Skin epidermis (tissue), 12 donors: Measurements from ENCODE around the gene PLCE1.
"Not testable (repeated sequence)": the region's sequence is repeated elsewhere in the genome, so short reads cannot be mapped to it uniquely, and the experiment has no call there.

Source experiments
- H3K27ac ChIP-seq, 21 experiments: fragments of 200-600 bp; sonication (generic) in 11 of 21; one replicate each; pipeline ENCODE4 v1.5.0; 2020; ENCODE audit warnings: mild to moderate bottlenecking in 3 of 21, inconsistent platforms in 2 of 21, moderate library complexity in 2 of 21
- H3K4me3 ChIP-seq, 7 experiments: fragments of 200-600 bp; sonication (generic) in 2 of 7; one replicate each; pipeline ENCODE4 v1.5.0; 2020; ENCODE audit warnings: inconsistent platforms in 2 of 7, mild to moderate bottlenecking in 2 of 7, moderate library complexity in 1 of 7

PLCE1 gene

DNA sequence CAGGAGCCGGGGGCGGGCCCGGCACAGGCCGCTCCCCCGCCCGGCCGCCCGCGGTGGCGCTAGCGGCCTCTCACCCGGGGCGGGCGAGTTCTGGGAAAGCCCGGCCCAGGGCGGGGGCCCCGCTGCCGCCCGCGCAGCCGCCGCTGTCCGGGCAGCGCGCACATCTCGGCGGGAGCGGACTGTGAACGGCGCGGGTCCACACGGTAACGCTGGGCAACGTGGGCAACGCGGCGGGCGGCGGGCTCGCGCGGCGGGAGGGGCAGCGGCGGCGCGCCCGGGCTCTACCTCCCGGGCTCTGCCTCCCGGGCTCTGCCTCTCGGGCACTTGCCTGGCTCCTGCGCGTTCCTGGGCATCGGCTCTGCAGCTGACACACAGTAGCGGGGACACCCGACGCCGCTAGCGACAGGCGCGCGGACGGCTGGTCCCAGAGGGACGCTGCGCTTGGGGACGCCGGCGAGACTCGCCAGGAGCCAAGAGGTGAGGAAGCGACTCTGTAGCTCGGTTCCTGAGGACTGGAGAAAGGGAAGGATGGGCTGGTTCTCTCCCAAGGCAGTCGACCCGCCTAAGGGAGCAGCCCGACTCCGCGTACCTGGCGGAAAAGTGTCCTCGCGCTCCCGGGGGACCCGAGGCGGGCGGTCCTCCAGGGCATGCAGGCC, at the start of gene PLCE1:
TSS of gene PLCE1 (plus strand) at position 150 of the 656 bp plus-strand sequence. CDS start 37,116 bp downstream, outside the sequence.
- H3K4me3 ChIP-seq, result peak within 1 kb of the TSS; percentile 18 to 54 (median 38)
- H3K27ac ChIP-seq, result peak within 1 kb of the TSS in 5 of 21 experiments; percentile 39 to 69 (median 50)

DNA sequence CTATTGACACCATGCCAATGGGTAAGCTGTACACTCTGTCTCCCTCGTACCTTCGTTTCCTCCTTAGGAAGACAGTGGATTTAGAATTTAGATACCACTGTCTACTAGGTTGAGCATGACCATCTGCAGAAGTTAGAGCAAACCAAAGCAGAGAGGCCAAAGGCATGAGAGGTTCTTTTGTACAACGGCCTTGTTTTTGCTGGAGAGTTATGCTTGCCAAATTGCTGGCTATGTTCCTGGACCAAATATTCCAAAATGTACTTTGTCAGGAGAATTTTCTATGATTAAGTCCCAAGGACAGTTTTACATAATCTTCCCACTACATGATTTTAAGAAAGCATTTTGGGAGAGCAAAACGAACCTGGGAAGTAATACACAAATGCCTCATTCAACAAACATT, 47.9 kb upstream of the PLCE1 start:
- no peak overlapping the region for H3K27ac ChIP-seq
- H3K4me3 ChIP-seq, result no peak overlapping the region

DNA sequence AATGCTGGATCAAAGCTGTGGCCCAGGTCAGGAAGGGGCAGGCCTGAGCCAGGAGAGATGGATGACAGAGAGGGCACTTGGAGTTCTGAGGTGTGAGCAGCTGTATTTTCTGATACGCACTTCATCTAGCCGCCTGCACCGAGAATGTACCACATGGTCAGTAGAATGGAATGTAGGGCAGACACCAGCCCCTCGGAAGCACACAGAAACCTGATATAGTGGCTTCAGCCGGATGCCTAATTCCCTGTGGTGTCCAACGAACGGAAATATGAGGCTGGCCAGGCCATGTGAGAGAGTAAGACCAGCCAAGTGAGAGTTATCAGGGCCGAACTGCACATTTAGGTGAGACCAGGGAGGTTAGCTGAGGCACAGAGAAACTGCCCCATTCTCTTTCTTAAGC, 46.7 kb upstream of the PLCE1 start:
- no peak overlapping the region for H3K4me3 ChIP-seq
- H3K27ac ChIP-seq, result no peak overlapping the region

DNA sequence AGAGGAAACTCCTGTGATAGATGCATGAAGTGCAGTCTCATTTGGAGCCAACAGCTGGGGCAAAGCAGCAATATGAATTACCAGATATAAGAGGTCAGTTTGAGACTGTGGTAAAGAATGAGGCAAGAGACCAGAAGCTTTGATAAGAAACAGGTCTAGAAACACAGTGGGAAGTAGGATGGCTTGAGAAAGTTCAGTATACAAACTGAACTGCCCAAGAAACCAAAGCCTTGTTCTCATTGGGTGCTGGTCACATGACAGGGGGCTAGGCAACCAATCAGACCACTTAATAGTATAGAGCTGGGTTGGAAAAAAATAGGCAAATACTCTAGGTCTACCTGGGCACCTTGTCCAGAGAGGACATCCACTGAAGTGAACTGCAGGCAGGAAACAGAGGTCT, 46.2 kb upstream of the PLCE1 start:
- no peak overlapping the region for H3K27ac ChIP-seq
- no peak overlapping the region for H3K4me3 ChIP-seq

DNA sequence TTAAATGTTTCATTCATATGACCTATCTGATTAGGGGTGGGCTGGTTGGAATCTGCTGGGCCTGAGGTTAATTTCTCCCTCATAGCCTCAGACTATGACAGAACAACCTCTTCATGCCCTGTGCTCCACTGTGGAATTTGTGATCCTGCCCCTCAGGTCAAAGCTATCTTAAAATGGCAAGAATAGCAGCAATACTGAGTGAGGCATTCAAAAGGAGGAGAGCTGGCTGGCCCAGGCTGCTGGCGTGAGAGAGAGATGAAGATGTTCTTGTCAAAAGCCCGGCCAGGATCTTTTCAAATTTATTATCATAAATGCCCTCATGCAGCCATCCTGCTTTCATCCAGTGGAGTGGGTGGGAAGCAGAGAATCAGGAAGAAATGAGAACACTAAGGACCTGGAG, 41.8 kb upstream of the PLCE1 start:
- H3K27ac ChIP-seq, result no peak overlapping the region
- no peak overlapping the region for H3K4me3 ChIP-seq

DNA sequence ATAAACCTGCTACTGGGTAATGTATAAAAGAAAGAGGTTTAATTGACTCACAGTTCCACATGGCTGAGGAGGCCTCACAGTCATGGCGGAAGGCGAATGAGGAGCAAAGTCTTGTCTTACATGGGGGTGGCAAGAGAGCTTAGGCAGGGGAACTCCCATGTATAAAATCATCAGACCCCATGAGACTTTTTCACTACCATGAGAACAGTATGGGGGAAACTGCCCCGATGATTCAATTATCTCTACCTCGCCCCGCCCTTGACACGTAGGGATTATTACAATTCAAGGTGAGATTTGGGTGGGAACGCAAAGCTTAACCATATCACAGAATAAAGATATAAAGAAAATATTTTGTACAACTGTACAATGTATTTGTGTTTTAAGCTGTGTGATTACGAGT, 39.4 kb upstream of the PLCE1 start:
- H3K27ac ChIP-seq, result no peak overlapping the region
- H3K4me3 ChIP-seq, result no peak overlapping the region

DNA sequence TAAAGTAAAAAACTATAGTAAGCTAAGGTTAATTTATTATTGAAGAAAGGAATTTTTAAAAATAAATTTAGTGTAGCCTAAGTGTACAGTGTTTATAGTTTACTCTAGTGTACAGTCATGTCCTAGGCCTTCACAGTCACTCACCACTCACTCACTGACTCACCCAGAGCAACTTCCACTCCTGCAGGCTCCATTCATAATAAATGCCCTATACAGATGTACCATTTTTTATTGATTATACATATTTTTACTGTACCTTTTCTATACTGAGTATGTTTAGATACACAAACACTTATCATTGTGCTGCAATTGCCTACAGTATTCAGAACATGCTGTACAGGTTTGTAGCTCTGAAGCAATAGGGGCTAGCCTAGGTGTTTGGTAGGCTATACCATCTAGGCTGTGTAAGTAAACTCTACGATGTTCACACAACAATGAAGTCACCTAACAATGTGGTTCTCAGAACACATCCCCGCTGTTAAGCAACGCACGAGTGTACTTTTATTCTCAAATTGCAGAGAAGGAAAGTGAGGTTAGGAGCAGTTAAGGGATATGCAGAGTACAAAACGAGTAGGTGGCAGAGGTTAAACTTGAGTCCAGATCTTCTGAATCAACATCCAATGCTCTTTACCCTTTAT, 38.9 kb upstream of the PLCE1 start:
- H3K27ac ChIP-seq, result no peak overlapping the region
- H3K4me3 ChIP-seq, result no peak overlapping the region

DNA sequence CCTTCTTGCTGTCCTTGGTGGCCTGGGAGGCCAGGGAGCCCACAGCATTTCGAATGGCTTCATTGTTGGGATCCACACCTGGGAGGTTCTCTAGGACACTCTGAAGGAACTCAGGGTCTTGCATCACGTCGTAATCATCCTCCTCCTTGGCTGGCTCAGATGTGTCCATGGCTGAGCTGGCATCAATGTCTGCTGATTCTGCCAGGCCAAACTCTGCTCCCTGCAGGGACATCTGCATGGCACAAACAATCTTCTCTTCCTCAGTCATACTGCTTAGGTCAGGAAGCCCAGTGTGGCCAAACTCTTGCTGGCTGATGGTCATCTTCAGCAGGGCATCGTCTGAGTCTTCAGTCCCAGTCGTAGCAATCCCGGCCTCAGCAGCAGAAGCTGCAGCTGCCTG, 34.9 kb upstream of the PLCE1 start:
- Histone ChIP-seq H3K27ac (no peak overlapping the region), H3K4me3 (no peak overlapping the region)

DNA sequence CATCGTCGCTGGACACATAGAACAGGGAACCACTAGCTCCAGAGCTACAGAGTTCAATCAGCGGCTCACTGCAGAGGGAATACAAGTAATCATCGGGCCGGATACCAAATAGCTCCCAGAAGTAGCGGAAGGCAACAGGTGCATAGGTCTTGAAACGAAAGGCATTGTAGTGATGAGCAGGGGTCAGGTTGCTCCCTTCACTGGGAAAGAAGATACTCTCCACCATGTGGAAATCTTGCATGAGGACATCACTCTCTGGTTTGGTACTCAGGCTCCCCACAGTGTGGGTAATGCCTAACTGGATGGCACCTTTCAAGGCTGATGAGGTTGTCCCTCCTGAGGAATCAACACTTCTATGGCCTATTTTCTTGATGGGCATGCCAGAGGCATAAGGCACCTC, 32.7 kb upstream of the PLCE1 start:
- not testable (repeated sequence) for H3K27ac ChIP-seq, H3K4me3 ChIP-seq

DNA sequence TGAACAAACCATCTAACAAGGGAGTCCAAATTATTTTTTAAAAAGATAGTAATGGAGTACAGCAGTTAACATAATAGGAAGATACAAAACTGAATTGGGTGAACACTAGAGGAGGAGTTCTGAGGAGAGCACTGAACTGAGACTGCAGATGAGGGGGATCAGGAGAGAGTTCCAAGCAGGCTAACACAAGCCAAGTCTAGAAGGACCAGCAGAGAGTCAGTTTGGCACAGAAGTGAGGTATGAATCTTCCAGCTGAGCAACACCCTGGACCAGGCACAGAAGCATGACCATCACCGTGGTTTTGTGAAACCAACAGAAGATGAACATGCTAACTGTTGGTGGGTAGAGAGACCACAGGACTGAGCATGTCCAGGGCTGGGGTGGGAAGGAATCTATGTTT, 30.8 kb upstream of the PLCE1 start:
- no peak overlapping the region for H3K27ac ChIP-seq

DNA sequence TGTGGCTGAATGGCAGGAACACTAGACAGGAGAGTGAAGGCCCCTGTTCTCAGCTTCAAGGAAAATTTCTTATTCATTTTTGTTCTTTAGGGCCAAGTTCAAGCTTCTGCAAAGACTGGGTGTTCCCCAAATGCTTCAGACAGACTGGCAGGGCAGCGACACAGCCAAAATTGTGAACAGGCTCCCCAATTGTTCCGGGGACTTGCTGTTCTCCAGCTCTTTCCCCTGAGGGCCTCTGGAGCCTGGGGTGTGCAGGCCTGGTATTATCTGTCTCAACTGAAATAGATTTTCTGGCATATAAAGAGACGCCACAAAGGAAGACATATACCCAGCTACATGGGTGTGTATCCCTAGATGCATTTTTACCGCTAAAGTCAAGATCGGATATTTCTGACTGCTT, 30.3 kb upstream of the PLCE1 start:
- Histone ChIP-seq H3K27ac (no peak overlapping the region), H3K4me3 (no peak overlapping the region)

More for the DNA sequence above, 30.8 kb upstream of the PLCE1 start:
- H3K4me3 ChIP-seq, result no peak overlapping the region

DNA sequence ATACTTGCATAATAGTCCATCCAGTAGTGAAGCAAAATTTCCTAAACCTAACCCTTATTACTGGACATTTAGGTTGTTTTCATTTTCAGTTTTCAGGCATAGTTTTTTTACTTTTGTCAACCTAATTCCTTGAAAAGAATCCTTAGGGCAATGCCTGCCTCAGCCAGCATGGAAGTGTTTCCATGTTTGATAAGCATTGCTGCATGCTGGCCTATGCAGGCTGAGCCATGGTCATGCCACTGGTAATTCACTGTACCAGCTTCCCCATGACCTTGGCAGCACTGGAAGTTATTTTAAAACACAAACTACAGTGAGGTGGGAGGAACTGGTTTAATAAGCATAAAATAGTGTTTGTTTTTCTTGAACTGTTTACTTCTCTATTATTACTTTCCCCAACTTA, 27.8 kb upstream of the PLCE1 start:
- H3K4me3 ChIP-seq, result no peak overlapping the region
- no peak overlapping the region for H3K27ac ChIP-seq

DNA sequence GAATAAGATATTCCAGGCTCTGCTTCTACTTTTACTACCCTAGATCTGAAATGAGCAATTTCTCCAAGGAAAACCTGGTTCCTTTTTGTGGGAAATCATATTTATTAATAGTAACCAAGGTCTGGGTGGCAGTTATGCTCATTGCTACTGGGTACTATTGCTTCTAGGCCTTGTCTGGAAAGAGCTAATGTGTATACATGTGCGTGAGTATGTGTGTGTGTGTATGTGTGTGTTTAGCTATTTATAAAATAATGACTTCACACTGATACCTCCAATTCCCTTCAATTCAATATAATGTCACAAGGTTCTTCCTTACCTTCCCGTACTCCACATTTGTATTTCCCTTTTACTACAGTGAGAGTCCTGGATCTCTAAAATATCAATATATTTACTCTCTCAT, 26.0 kb upstream of the PLCE1 start:
- no peak overlapping the region for H3K4me3 ChIP-seq
- H3K27ac ChIP-seq, result no peak overlapping the region

DNA sequence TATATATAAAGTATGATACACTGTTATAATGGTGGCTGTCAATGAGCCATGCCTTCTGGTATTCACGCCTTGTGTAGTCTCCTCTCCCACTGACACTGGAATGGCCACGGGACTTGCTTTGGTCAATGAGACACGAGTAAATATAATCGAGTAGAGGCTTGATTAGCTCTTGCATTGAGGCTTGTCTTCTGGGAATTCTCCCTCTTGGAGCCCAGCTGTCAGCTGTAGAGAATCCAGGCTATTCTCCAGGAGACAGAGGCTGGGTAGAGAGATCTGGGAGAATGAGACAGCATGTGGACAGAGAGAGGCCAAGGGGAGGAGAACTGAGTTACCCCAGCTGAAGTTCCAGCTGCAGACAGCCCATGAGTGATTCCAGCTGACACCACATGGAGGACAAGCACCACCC, 25.2 kb upstream of the PLCE1 start:
- H3K27ac ChIP-seq, result no peak overlapping the region
- H3K4me3 ChIP-seq, result no peak overlapping the region

DNA sequence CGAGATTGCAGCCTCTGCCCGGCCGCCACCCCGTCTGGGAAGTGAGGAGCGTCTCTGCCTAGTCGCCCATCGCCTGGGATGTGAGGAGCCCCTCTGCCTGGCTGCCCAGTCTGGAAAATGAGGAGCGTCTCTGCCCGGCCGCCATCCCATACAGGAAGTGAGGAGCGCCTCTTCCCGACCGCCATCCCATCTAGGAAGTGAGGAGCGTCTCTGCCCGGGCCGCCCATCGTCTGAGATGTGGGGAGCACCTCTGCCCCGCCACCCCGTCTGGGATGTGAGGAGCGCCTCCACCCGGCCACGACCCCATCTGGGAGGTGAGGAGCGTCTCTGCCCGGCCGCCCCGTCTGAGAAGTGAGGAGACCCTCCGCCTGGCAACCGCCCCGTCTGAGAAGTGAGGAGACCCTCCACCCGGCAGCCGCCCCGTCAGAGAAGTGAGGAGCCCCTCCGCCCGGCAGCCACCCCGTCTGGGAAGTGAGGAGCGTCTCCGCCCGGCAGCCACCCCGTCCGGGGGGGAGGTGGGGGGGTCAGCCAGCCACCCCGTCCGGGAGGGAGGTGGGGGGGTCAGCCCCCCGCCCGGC, 23.2 kb upstream of the PLCE1 start:
- not testable (repeated sequence) for H3K4me3 ChIP-seq, H3K27ac ChIP-seq

DNA sequence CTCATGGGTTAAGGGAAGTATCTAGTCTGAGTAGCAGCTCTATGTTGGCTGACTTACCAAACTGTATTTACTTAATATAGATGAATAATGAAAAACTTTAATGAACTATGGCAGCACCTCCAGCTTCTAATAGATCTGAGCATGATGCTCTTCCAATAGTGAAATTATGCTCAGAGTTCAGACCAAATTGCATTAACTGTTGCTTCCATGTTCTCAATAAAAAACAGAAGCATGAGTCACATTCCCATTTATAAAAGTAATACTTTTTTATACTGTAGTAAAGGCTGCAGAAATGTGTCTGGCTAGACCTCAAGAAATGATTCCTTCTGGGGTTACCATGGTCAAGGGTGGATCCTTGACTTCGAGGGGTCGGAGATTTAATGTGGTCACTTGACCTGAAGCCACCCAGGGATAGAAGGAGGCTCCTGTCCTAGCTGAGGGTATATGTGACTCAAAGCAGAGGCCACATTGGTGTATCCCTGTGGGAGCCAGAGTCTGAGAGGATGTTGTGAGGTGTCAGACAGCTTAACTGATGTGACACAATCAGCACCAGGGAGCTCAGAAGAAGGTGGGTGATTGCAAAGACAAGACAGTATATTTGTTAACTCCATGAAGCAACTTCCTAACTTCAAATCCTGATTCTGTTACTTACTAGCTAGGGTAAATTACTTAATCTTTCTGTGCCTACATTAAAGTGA, 19.8 kb upstream of the PLCE1 start:
- no peak overlapping the region for H3K27ac ChIP-seq
- H3K4me3 ChIP-seq, result no peak overlapping the region

DNA sequence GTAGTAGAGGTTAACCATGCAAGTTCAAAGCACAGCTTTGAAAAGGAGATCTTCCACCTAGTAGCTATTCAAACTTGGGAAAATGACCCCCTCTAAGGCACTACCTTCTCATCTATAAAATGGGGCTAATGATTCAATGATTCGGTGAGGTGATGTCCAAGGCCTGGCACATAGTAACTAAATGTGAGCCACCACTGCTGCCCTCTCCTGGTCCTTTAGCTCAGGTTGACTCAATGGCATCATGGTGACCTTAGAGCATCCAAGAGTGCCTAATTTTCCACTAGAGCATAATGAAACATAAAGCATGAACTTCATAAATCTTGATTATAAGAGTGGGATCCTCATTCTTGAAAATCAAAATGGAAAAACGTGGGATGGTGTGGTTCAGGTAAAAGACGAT, 16.3 kb upstream of the PLCE1 start:
- no peak overlapping the region for H3K4me3 ChIP-seq
- no peak overlapping the region for H3K27ac ChIP-seq

DNA sequence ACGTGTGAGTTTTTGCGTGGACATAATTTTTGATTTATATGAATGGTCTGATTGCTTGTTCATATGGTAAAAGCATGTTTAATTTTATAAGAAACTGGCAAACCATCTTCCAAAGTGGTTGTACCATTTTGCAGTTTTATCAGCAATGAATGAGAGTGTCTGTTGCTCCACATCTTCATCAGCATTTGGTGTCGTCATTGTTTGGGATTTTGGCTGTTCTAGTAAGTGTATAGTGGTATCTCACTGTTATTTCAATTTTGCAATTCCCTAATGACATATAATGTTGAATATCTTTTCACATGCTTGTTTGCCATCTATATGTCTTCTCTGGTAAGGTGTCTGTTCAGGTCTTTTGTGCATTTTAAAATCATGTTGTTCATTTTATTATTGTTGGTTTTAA, 13.2 kb upstream of the PLCE1 start:
- no peak overlapping the region for H3K27ac ChIP-seq
- H3K4me3 ChIP-seq, result no peak overlapping the region

DNA sequence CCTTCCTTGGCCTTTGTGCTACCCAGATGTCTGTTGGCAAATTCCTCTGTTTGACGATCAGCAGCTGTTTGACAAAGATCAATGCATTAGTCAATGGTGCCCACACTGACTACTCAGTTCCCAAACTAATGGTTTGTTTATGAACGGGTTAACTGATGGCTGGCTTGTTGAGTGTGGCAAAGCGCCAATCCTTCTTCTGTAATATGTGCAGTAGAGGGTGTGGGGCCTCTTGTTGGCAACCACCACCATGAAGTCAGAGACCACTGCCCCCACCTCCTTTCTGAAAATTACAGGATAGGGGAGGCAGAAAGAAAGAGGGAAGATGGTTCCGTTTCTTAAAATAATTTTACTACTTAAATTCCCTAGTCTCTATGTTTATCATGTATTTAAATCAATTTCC, 2.6 kb upstream of the PLCE1 start:
- Histone ChIP-seq H3K27ac (peak overlapping the region in 1 of 21 experiments; percentile 23), H3K4me3 (no peak overlapping the region)

DNA sequence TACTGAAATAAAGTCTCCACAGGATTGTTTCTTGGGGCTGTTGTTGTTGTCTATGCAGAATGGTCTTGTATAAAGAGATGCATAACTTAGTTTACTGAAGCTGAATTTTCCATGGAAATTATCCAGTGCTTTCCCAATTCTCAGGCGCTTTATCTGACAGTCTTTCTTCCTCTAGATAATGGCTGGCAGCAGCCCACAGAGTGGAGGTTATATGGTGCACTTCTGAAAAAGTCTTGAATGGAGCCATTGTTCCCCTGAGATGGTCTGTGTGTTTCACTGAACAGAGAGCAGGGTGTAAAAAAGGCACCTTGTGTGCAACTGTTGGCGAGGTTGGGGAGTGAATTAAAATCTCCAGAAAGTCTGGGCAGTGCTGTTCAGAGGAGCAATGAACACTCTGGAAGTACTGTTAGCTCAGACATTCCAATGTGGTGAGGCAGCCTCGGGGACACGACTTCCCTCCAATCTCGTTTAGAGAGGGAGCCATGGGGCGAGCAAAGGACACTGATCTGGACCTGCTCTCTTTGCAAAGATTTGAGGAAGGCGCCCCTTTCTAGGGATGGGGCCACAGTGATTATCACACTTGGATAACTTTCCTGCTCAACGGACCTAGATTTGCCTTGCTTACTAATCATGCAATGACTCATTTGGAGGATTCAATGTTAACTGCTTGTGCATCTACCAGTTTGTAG, 2.0 kb upstream of the PLCE1 start:
- peak overlapping the region in 1 of 21 experiments; percentile 5 for H3K27ac ChIP-seq
- no peak overlapping the region for H3K4me3 ChIP-seq
